Esophagus (tissue), 2 donors: Measurements from ENCODE around the gene CDC42EP1. TPM values are rescaled to one million over a fixed set of nuclear protein-coding genes. Genes with fewer than 3 reads are reported as not detected.
"Not testable (repeated sequence)": the region's sequence is repeated elsewhere in the genome, so short reads cannot be mapped to it uniquely, and the experiment has no call there.

ENCODE experiments used
- H3K27ac ChIP-seq, 2 donors: one replicate each; pipeline ENCODE4 v1.5.1; 2013; ENCODE audit warnings: low read depth in 2 of 2, mild to moderate bottlenecking in 2 of 2, inconsistent platforms in 1 of 2, low read length in 1 of 2, moderate library complexity in 1 of 2
- H3K27me3 ChIP-seq, 2 donors: one replicate each; pipeline ENCODE4 v1.6.1; 2013; ENCODE audit warnings: low read length in 2 of 2, control low read depth in 1 of 2, mild to moderate bottlenecking in 1 of 2; ENCODE audit not compliant: insufficient read depth in 2 of 2, control insufficient read depth in 1 of 2
- H3K36me3 ChIP-seq, 2 donors: one replicate each; pipeline ENCODE4 v1.6.1; 2013; ENCODE audit warnings: low read length in 1 of 2; ENCODE audit not compliant: control insufficient read depth in 2 of 2, insufficient read depth in 2 of 2
- H3K4me1 ChIP-seq, 2 donors: one replicate each; pipeline ENCODE4 v1.6.1; 2013; ENCODE audit warnings: low read length in 1 of 2; ENCODE audit not compliant: control insufficient read depth in 2 of 2, insufficient read depth in 2 of 2
- H3K4me3 ChIP-seq, 2 donors: one replicate each; pipeline ENCODE4 v1.5.1; 2013; ENCODE audit warnings: low read length in 2 of 2, mild to moderate bottlenecking in 2 of 2, low read depth in 1 of 2, moderate library complexity in 1 of 2
- H3K9me3 ChIP-seq, 2 donors: one replicate each; pipeline ENCODE4 v1.6.1; 2013; ENCODE audit warnings: mild to moderate bottlenecking in 2 of 2, low read depth in 1 of 2, low read length in 1 of 2, moderate library complexity in 1 of 2; ENCODE audit not compliant: control insufficient read depth in 2 of 2, insufficient read depth in 1 of 2
- WGBS, 2 donors: extraction: QIAGEN DNeasy Blood & Tissue Kit; methylation state at CpG; one replicate each; pipeline ENCODE4 v1.1.7; 2013; 5-methylcytosine and 5-hydroxymethylcytosine counted together
- polyA plus RNA-seq, 2 donors: library from polyadenylated mRNA; stranded (reverse); fragments of 200-250 nt; gene quantifications; one replicate each; pipeline ENCODE4 v1.2.3, GENCODE V29; 2013
- donor health status: healthy with polysubstance abuse.
- donor health status: Bipolar disorder and iron deficiency.

The CDC42EP1 gene
- polyA plus RNA-seq, 2 donors: 50.1 to 64.3 TPM

DNA sequence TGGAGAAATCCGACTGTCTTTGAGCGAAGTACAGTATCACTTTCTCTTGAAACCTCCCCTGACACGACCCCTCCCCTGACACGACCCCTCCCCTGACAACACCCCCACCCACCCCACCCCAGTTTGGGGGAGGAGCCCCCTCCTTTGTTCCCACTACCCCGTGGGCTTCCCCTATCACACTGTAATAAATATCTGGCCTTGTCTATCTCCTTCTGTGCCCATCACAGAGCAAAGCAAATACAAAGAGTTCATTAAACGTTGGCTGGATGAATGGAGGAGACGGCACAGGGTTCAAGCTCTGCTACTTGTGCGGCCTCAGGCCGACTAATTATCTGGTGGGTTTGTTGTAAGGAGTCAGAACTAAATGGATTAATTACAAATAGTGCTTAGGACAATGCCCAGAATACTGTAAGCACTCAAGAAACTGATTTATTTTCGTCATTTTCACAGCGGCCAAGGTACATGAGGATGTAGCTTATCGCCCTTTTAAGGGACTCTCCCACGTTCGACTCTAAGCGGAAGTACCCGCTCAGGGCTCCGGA lies 47.7 kb downstream of the CDC42EP1 start:
- H3K9me3 ChIP-seq: no peaks in the 10 kb centered on the region
- peak overlapping the region; percentile 96 to 98 for H3K27ac ChIP-seq
- no peaks in the 10 kb centered on the region for H3K27me3 ChIP-seq
- WGBS, 2 donors: 2% methylated on average over 17 of the region's 17 CpGs
- peak overlapping the region; percentile 89 to 91 for H3K4me3 ChIP-seq
- H3K4me1 ChIP-seq: peaks cover 12 to 15% of the 10 kb centered on the region in 2 donors
- no peaks in the 10 kb centered on the region for H3K36me3 ChIP-seq

DNA sequence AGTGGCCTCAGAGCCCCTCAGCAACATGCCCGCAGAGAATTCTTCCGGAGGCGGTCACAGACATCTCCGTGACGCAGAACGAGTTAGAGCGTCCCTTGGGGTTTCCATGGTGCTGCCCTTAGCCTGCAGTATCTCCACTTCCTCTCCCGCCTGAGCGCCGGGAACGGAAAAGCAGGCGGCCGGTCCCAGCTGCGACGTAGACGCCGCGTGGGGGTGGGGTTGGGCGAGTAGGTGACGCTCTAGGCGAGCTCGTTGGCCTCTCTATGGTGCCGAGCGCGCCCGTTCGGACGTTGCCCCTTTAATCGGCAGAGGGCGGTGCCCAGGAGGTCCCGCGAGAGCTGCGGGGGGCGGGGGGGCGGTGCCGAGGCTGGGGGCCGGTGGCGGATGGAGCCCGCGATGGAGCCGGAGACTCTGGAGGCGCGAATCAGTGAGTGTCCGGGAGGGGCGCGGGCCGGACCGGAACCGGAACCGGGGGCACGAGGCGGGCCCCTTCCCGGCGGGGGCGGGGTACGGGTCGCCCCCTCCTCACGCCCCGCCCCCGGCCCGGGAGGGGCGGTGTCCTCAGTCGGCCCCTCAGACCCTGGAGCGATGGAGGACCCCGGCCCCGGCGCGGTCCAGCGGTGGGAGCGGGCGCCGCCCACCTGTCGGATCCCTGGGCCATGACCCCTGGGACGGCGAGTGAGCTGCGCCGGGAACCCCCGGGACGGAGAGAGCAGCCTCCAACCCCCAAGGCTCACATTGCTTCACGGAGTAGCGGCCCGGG lies 48.4 kb downstream of the CDC42EP1 start, which contains the start of gene GGA1:
Gene GGA1 (plus strand): TSS at position 358 of the 763 bp plus-strand sequence. CDS start 27 bp downstream, at position 385.
- no peaks in the 10 kb centered on the region for H3K27me3 ChIP-seq
- H3K36me3 ChIP-seq: no peaks in the 10 kb centered on the region
- peaks cover 12 to 17% of the 10 kb centered on the region in 2 donors for H3K4me1 ChIP-seq
- H3K4me3 ChIP-seq: peak within 1 kb of the TSS; percentile 89 to 91
- peak within 1 kb of the TSS; percentile 96 to 98 for H3K27ac ChIP-seq
- H3K9me3 ChIP-seq: no peaks in the 10 kb centered on the region
- 0% methylated on average over 42 to 82 of the region's 82 CpGs for WGBS, 2 donors

DNA sequence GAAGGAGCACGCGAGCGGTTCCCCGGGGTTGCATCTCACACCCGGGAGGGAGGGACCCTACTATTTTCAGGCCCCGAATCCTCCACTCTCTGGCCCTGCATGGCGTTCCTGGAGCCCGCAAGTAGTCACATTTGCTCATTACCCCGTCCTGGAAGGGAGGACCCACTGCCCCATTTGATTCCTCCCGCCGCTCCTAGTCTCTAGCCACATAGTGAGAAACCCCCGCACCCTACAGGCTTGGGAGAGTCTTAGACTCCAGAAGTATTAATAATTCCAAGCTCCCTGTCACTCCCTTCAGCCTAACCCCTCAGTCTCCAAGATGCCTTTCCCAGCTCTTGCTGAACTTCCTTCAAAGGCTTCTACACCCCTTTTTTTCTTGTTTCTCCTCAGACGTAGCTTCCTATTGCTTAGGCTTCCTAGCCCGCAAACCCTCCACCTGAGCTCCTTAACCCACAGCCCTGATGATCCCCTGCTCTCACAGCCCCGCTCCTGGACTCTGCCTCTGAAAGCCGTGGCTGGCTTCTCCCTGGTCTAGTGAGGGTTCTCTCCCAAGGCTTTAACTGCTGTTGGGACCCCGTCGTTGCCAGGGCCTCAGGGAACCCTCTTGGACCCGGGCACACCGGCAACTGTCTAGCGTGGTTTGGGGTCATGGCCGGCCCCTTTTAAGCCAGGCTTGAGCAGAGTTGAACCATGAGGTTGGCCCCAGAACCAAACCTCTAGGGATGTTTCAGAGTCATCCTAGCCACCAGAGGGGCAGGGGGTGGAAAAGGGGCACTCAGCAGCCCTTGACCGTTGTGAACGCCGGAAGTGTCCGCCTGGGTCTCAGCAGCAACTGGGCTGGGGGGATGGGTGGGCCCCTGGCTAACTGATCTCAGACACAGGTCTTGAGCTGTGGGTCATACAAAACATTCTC lies 49.2 kb downstream of the CDC42EP1 start:
- Histone ChIP-seq H3K27ac (peak overlapping the region; percentile 96 to 98), H3K27me3 (no peaks in the 10 kb centered on the region), H3K36me3 (peaks cover 0 to 3% of the 10 kb centered on the region in 2 donors), H3K9me3 (no peaks in the 10 kb centered on the region), H3K4me1 (peaks cover 14 to 21% of the 10 kb centered on the region in 2 donors), H3K4me3 (peak overlapping the region; percentile 89 to 91)
- WGBS, 2 donors: 9 to 10% methylated on average over 22 to 26 of the region's 26 CpGs

DNA sequence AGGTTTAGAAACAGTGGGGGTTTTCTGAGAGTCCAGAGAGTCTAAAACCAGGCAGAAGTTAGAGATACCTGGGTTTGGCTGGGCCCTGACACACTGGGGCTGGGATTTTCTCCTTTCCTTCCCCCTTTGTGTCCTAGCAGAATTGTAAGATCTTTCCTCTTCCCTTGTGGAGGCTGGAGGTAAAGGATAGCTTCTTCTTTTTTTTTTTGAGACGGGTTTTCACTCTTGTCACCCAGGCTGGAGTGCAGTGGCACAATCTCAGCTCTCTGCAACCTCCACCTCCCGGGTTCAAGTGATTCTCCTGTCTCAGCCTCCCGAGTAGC lies 49.8 kb downstream of the CDC42EP1 start:
- peaks cover 14 to 21% of the 10 kb centered on the region in 2 donors for H3K4me1 ChIP-seq
- 78 to 83% methylated on average over 3 of the region's 3 CpGs for WGBS, 2 donors
- not testable (repeated sequence) for H3K27me3 ChIP-seq, H3K36me3 ChIP-seq, H3K9me3 ChIP-seq
- peak overlapping the region; percentile 96 to 98 for H3K27ac ChIP-seq
- peak overlapping the region in 1 of 2 donors; percentile 89 for H3K4me3 ChIP-seq

DNA sequence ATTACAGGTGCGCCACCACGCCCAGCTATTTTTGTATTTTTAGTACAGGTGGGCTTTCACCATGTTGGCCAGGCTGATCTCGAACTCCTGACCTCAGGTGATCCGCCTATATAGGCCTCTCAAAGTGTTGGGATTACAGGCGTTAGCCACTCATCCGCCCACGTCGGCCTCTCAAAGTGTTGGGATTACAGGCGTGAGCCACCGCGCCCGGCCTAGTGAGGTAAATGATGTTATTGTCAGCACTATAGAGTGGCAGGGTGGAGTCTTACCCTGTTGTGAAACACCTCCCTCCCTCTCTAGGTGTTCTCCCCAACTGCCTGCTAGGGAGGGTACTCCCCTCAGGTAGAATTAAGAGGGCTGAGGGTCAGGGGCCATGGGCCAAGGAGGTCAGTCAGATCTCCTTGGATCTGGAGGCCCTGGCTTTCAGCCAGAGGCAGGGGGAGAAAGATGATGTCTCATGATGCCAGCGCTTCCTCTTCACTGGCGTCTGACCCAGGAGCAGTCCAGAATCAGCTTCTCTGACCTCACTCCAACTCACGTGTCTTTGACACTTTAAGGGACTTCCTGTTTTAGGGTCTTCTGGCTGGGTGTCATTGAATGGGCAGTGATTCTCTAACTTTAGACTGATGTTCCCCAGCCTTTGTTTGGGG lies 50.3 kb downstream of the CDC42EP1 start:
- Histone ChIP-seq H3K4me1 (peaks cover 14 to 21% of the 10 kb centered on the region in 2 donors), H3K27ac (peak overlapping the region; percentile 96 to 98), H3K4me3 (no peak overlapping the region)

DNA sequence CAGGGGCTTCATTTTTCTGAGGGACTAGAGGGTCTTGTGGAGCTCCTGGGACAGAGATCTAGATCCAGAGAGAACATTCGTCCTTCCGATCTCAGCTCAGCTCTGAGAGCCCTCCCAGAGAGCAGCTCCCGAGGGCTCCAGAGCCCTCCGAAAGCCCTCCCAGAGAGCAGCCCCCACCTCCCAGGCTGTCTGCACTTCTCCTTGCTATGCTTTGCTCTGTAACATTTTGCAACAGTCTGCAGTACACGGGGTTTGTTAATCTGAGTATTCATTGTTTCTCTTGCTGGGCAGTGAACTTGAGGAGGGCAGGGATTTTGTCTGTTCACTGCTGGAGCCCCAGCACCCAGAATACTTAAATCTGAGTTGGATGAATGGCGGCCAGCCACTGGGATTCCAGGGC lies 50.9 kb downstream of the CDC42EP1 start:
- Histone ChIP-seq H3K9me3 (no peaks in the 10 kb centered on the region), H3K4me1 (peaks cover 14 to 21% of the 10 kb centered on the region in 2 donors), H3K27me3 (no peaks in the 10 kb centered on the region), H3K27ac (peak overlapping the region in 1 of 2 donors; percentile 47), H3K36me3 (peaks cover 3 to 5% of the 10 kb centered on the region in 2 donors), H3K4me3 (no peak overlapping the region)
- WGBS, 2 donors: 71 to 73% methylated on average over 6 of the region's 6 CpGs

More for the DNA sequence above, 50.3 kb downstream of the CDC42EP1 start:
- Histone ChIP-seq H3K36me3 (peaks cover 0 to 3% of the 10 kb centered on the region in 2 donors), H3K27me3 (no peaks in the 10 kb centered on the region), H3K9me3 (no peaks in the 10 kb centered on the region)
- 58 to 64% methylated on average over 15 of the region's 15 CpGs for WGBS, 2 donors

DNA sequence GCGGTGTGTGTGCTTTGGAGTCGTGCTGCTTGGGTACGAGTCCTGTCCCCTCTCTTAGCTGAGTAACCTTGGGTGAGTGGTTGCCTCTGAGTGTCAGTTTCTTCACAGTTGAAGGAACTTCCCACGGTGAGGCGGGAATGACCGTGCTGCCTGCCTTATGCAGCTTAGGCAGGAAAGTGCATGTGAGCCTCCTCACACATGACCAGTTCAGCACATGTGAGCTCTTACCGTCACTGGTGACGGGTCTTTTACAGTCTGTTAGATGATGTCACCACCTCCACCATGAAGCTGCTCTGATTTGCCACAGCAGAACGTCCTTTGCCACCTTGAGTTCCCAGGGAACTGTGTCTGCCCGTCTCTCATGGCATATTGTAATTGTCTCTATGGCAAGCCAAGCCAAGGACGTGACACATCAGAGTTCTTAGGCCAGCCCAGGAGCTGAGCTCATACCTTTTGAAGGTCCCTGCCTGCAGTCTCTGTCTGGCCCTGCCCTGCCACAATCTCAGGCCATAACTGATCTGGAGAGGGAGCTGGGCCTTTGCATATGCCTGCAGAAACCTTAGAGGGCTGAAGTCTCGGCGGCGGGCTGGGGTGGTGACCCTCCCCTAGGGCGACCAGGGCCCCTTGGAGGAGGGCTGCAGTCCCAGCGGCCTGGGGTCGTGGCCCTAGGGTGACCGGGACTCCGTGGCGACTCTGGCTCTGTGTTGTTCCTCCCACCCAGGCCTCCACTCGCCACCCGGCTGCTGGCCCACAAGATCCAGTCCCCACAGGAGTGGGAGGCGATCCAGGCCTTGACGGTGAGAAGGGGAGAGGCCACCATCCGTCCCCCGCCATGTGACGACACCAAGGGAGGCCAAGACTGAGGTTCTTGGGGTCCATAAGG lies 56.2 kb downstream of the CDC42EP1 start:
- no peaks in the 10 kb centered on the region for H3K9me3 ChIP-seq
- peaks cover 4 to 9% of the 10 kb centered on the region in 2 donors for H3K4me1 ChIP-seq
- peaks cover 13 to 24% of the 10 kb centered on the region in 2 donors for H3K36me3 ChIP-seq
- H3K4me3 ChIP-seq: no peak overlapping the region
- H3K27me3 ChIP-seq: no peaks in the 10 kb centered on the region
- WGBS, 2 donors: 90 to 91% methylated on average over 27 of the region's 27 CpGs
- peak overlapping the region in 1 of 2 donors; percentile 26 for H3K27ac ChIP-seq

DNA sequence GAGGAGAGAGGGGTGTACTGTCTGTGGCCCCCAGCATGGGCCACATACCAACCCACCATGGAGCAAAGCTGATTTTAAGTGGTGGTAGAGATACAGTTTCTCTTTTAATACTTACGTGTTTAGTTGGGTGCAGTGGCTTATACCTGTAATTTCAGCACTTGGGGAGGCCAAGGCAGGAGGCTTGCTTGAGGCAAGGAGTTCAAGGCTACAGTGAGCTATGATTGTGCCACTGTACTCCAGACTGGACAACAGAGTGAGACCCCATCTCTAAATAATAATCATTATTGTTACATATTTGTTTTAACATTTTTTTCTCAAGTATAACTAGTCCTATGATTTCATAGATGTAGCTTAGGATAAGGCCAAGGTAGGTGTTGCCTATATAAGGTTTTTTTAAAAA lies 57.2 kb downstream of the CDC42EP1 start:
- H3K27ac ChIP-seq: no peak overlapping the region
- peaks cover 13 to 26% of the 10 kb centered on the region in 2 donors for H3K36me3 ChIP-seq

More for the DNA sequence above, 57.2 kb downstream of the CDC42EP1 start:
- H3K4me3 ChIP-seq: no peak overlapping the region
- WGBS, 2 donors: 88 to 89% methylated on average over 1 of the region's 1 CpG
- peaks cover 2 to 9% of the 10 kb centered on the region in 2 donors for H3K4me1 ChIP-seq
- no peaks in the 10 kb centered on the region for H3K27me3 ChIP-seq
- H3K9me3 ChIP-seq: no peaks in the 10 kb centered on the region
